Kidney (tissue), 14 donors: Measurements from ENCODE around the gene MPND. TPM values are rescaled to one million over a fixed set of nuclear protein-coding genes. Genes with fewer than 3 reads are reported as not detected.

ENCODE experiments used
- DNase-seq, 5 donors: peaks; one replicate each; pipeline ENCODE4 v3.0.0-alpha.2; 2013 to 2020
- FAIRE-seq: peaks from 2 replicates; lab custom pipeline; 2012; peaks lifted over from hg19 to GRCh38; lab: Jason Lieb, UNC
- H3K27ac ChIP-seq, 2 donors: one replicate each; pipeline ENCODE4 v1.7.0; 2013; ENCODE audit warnings: low read depth in 2 of 2, low read length in 2 of 2, inconsistent platforms in 1 of 2
- H3K27me3 ChIP-seq: one replicate; pipeline ENCODE4 v1.7.1; 2013; ENCODE audit warnings: low read length, inconsistent platforms; ENCODE audit not compliant: control insufficient read depth, insufficient read depth
- H3K36me3 ChIP-seq, 3 donors: one replicate each; pipeline versions ENCODE4 v1.7.0 to v1.7.1; 2013; ENCODE audit warnings: low read length in 3 of 3, control low read depth in 1 of 3, inconsistent platforms in 1 of 3; ENCODE audit not compliant: insufficient read depth in 3 of 3, control insufficient read depth in 2 of 3
- H3K4me1 ChIP-seq, 3 donors: one replicate each; pipeline versions ENCODE4 v1.7.0 to v1.7.1; 2013; ENCODE audit warnings: low read length in 3 of 3, inconsistent platforms in 1 of 3, low read depth in 1 of 3; ENCODE audit not compliant: control insufficient read depth in 2 of 3, insufficient read depth in 2 of 3
- H3K4me3 ChIP-seq, 3 donors: one replicate each; pipeline versions ENCODE4 v1.7.0 to v1.8.1; 2013; ENCODE audit warnings: low read length in 3 of 3, control low read depth in 1 of 3, inconsistent platforms in 1 of 3
- H3K9ac ChIP-seq, 3 donors: one replicate each; pipeline versions ENCODE4 v1.7.0 to v1.7.1; 2013; ENCODE audit warnings: low read length in 3 of 3, control low read depth in 1 of 3, inconsistent platforms in 1 of 3
- H3K9me3 ChIP-seq, 3 donors: one replicate each; pipeline versions ENCODE4 v1.7.0 to v1.7.1; 2013; ENCODE audit warnings: low read length in 3 of 3, control low read depth in 1 of 3, inconsistent platforms in 1 of 3; ENCODE audit not compliant: control insufficient read depth in 2 of 3, insufficient read depth in 1 of 3
- CTCF ChIP-seq: IDR thresholded peaks from 3 replicates; pipeline ENCODE4 v1.5.1; 2012; ENCODE audit warnings: mild to moderate bottlenecking, moderate library complexity, borderline replicate concordance; ENCODE audit not compliant: insufficient read depth; ENCODE audit errors: extremely low read depth
- intact Hi-C: fragments of 100-400 bp; cut with DNase I; formaldehyde crosslinking; loops from one replicate; pipeline ENCODE4 v1.11.1; 2022
- polyA plus RNA-seq: library from polyadenylated mRNA; stranded (reverse); fragments of 350-450 nt; fragmentation: Illumina TruSeq; extraction: RNeasy Lipid Tissue Mini Kit (QIAGEN cat#74804); gene quantifications from one replicate; pipeline ENCODE4 v1.2.3, GENCODE V29; 2014; ENCODE audit warnings: low read depth, low replicate concordance; ENCODE audit not compliant: insufficient read depth
- total RNA-seq: library from RNA; stranded (reverse); fragmentation: NEBNext Ultra II Directional; extraction: Animal tissue kit (Norgen Biotek cat#: 25700); gene quantifications from one replicate; pipeline ENCODE4 v1.2.1, GENCODE V29; 2021
- donor health status: control.
- donor health status: control.
- donor health status: control.
- donor health status: control.
- donor health status: control.
- donor health status: DM: yes; HTN: yes; CAD: no.
- donor health status: Normal renal cell carcinoma (clear cell type).

The MPND gene
- total and polyA plus RNA-seq, 2 donors from 2014 or later: 24.1 to 43.5 TPM

DNA sequence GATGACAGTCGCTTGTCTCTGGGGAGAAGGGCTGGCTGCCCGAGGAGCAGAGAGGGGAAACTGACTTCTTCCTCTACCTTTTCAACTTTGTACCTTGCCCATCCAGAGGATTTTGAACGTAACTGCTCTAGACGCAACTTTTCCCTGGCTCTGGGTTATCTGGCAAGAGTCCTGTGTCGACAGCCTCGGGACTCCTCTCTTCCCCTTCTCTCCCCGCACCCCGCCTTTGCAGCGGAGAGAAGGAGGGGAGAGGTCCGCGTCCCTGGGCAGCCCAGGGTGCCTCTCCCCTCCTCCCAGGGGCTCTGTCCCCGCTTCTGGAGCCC is 56.4 kb downstream of the MPND start:
- no peaks in the 10 kb centered on the region for H3K9me3 ChIP-seq
- peak overlapping the region; percentile 86 to 94 (median 91) for H3K9ac ChIP-seq
- FAIRE-seq: no peak
- intact Hi-C loops: no loop called here
- peaks cover 2 to 13% (median 3%) of the 10 kb centered on the region in 3 donors for H3K36me3 ChIP-seq
- H3K4me3 ChIP-seq: peak overlapping the region; percentile 91 to 97 (median 91)
- peak in 1 of 5 donors; percentile 70 for DNase-seq
- H3K27ac ChIP-seq: peak overlapping the region; percentile 82 to 89
- no peak for TF ChIP-seq CTCF
- H3K27me3 ChIP-seq: no peaks in the 10 kb centered on the region
- H3K4me1 ChIP-seq: peaks cover 0 to 29% (median 29%) of the 10 kb centered on the region in 3 donors

- DNase-seq (peak; percentile 93 to 98 (median 96)), FAIRE-seq (no peak)
- Histone ChIP-seq H3K9ac (peak within 1 kb of the TSS; percentile 86 to 94 (median 91)), H3K27ac (peak within 1 kb of the TSS; percentile 82 to 89), H3K4me1 (peaks cover 0 to 29% (median 27%) of the 10 kb centered on the region in 3 donors), H3K9me3 (no peaks in the 10 kb centered on the region), H3K36me3 (peaks cover 0 to 8% (median under 1%) of the 10 kb centered on the region in 3 donors), H3K4me3 (peak within 1 kb of the TSS; percentile 91 to 97 (median 91)), H3K27me3 (no peaks in the 10 kb centered on the region)
- intact Hi-C loops: no loop called here
- TF ChIP-seq CTCF: peak; percentile 100
Observed at GRCh38 chr19:4400135-4400936, 57.0 kb downstream of the MPND start, which contains the start of gene SH3GL1. Gene SH3GL1 (minus strand): TSS chr19:4400547. CDS start chr19:4400368, 179 bp downstream.

- H3K27ac ChIP-seq: peak overlapping the region; percentile 86 to 93
- H3K4me3 ChIP-seq: peak overlapping the region; percentile 61 to 80 (median 75)
- H3K4me1 ChIP-seq: peaks cover 0 to 28% (median 27%) of the 10 kb centered on the region in 3 donors
- DNase-seq: no peak
- TF ChIP-seq CTCF: no peak
- peaks cover 0 to 6% (median 0%) of the 10 kb centered on the region in 3 donors for H3K36me3 ChIP-seq
- no peaks in the 10 kb centered on the region for H3K27me3 ChIP-seq
- no peak for FAIRE-seq
- H3K9me3 ChIP-seq: no peaks in the 10 kb centered on the region
- intact Hi-C loops: no loop called here
- H3K9ac ChIP-seq: peak overlapping the region; percentile 71 to 76 (median 75)
Observed at GRCh38 chr19:4401769-4402170, 58.4 kb downstream of the MPND start.
